Forelimb muscle (tissue), 1 donor: ENCODE data around the gene DUSP8. TPM values are rescaled to one million over a fixed set of nuclear protein-coding genes. Genes with fewer than 3 reads are reported as not detected.

ENCODE experiments used
- DNase-seq: peaks from one replicate; pipeline ENCODE4 v3.0.0-alpha.2; 2013; ENCODE audit warnings: low read depth
- polyA plus RNA-seq: library from polyadenylated mRNA; unstranded; fragments of 120-200 nt; gene quantifications from one replicate; pipeline ENCODE4 v1.2.1, GENCODE V29; 2013; ENCODE audit not compliant: insufficient read length

Gene DUSP8
- polyA plus RNA-seq, 1 donor: 37.3 TPM

GRCh38 chr11:1566381-1567051, 5.6 kb downstream of the DUSP8 start:
- DNase-seq: no peak

- DNase-seq: no peak
These were observed 6.2 kb downstream of the DUSP8 start for GRCh38 chr11:1565904-1566247.

- DNase-seq: no peak
These were observed 6.7 kb downstream of the DUSP8 start for GRCh38 chr11:1565173-1565903.

- no peak for DNase-seq
These were observed 7.4 kb downstream of the DUSP8 start for GRCh38 chr11:1564535-1565172.

GRCh38 chr11:1563697-1564534, 8.2 kb downstream of the DUSP8 start:
- no peak for DNase-seq

GRCh38 chr11:1563149-1563638, 8.9 kb downstream of the DUSP8 start:
- no peak for DNase-seq

GRCh38 chr11:1562469-1563148, 9.5 kb downstream of the DUSP8 start:
- no peak for DNase-seq

- no peak for DNase-seq
These were observed 10.1 kb downstream of the DUSP8 start for GRCh38 chr11:1561955-1562354.

- DNase-seq: no peak
These were observed 10.8 kb downstream of the DUSP8 start for GRCh38 chr11:1561266-1561665.

GRCh38 chr11:1560649-1561251, 11.3 kb downstream of the DUSP8 start:
- DNase-seq: no peak

- DNase-seq: no peak
These were observed 11.9 kb downstream of the DUSP8 start for GRCh38 chr11:1560002-1560648.

GRCh38 chr11:1559111-1559951, 12.7 kb downstream of the DUSP8 start:
- no peak for DNase-seq

- DNase-seq: no peak
These were observed 13.3 kb downstream of the DUSP8 start for GRCh38 chr11:1558775-1559110.

- DNase-seq: no peak
These were observed 13.9 kb downstream of the DUSP8 start for GRCh38 chr11:1557904-1558774.

- no peak for DNase-seq
These were observed 14.8 kb downstream of the DUSP8 start for GRCh38 chr11:1557051-1557884.

- no peak for DNase-seq
These were observed 15.7 kb downstream of the DUSP8 start for GRCh38 chr11:1556278-1556902.

- DNase-seq: no peak
These were observed 16.3 kb downstream of the DUSP8 start for GRCh38 chr11:1555713-1556153.
